Measurements from ENCODE around the gene JAML.
A peak's percentile ranks its signal among the peaks of the same experiment; 100 is the strongest.
"Not testable (repeated sequence)": the region's sequence is repeated elsewhere in the genome, so short reads cannot be mapped to it uniquely, and the experiment has no call there.

The JAML gene

GRCh38 chr11:118190942-118191506, 33.8 kb downstream of the JAML start:
- not testable (repeated sequence) for DNase-seq

- DNase-seq = no peak
Measured at GRCh38 chr11:118186346-118187107, 38.3 kb downstream of the JAML start.

- DNase-seq = no peak
Measured at GRCh38 chr11:118184784-118185579, 39.8 kb downstream of the JAML start.

GRCh38 chr11:118183691-118184090, 41.1 kb downstream of the JAML start:
- DNase-seq = not testable (repeated sequence)

- no peak for DNase-seq
Measured at GRCh38 chr11:118180300-118180703, 44.5 kb downstream of the JAML start.

GRCh38 chr11:118176778-118177134, 48.1 kb downstream of the JAML start:
- no peak for DNase-seq

- DNase-seq = no peak
Measured at GRCh38 chr11:118175993-118176777, 48.6 kb downstream of the JAML start, which contains the start of gene SCN2B. Gene SCN2B, minus strand, starts transcription at chr11:118176639. Its CDS starts 208 bp downstream, at chr11:118176431.

GRCh38 chr11:118175031-118175992, 49.5 kb downstream of the JAML start:
- DNase-seq = no peak

- DNase-seq = no peak
Measured at GRCh38 chr11:118174006-118174567, 50.7 kb downstream of the JAML start.

- DNase-seq = no peak
Measured at GRCh38 chr11:118172356-118172755, 52.5 kb downstream of the JAML start.

- peak; percentile 62 for DNase-seq
Measured at GRCh38 chr11:118171269-118172062, 53.3 kb downstream of the JAML start.

GRCh38 chr11:118170882-118171268, 53.9 kb downstream of the JAML start:
- no peak for DNase-seq

GRCh38 chr11:118170231-118170630, 54.6 kb downstream of the JAML start:
- no peak for DNase-seq

- DNase-seq = no peak
Measured at GRCh38 chr11:118169300-118170140, 55.3 kb downstream of the JAML start.

- DNase-seq = no peak
Measured at GRCh38 chr11:118168751-118169150, 56.1 kb downstream of the JAML start.

- no peak for DNase-seq
Measured at GRCh38 chr11:118168316-118168715, 56.5 kb downstream of the JAML start.

- DNase-seq = no peak
Measured at GRCh38 chr11:118167906-118168305, 56.9 kb downstream of the JAML start.

- no peak for DNase-seq
Measured at GRCh38 chr11:118167253-118167652, 57.6 kb downstream of the JAML start.

GRCh38 chr11:118166641-118167040, 58.2 kb downstream of the JAML start:
- DNase-seq = no peak

GRCh38 chr11:118164885-118165284, 59.9 kb downstream of the JAML start:
- DNase-seq = no peak
